Measurements from ENCODE around the gene INVS. TPM values are rescaled to one million over a fixed set of nuclear protein-coding genes. Genes with fewer than 3 reads are reported as not detected.
"Not testable (repeated sequence)": the region's sequence is repeated elsewhere in the genome, so short reads cannot be mapped to it uniquely, and the experiment has no call there.

Gene INVS
- total RNA-seq, 4 donors from 2014 or later: 21.0 to 47.8 (median 31.6) TPM

GRCh38 chr9:100056561-100056960, 42.5 kb upstream of the INVS start:
- no peaks in the 10 kb centered on the region for H3K36me3 ChIP-seq
- no peak for DNase-seq
- WGBS, 2 donors (ENCODE audit: low coverage in 1 of 2): 95 to 100% methylated on average over 2 of the region's 2 CpGs
- no peaks in the 10 kb centered on the region for H3K4me1 ChIP-seq
- no peaks in the 10 kb centered on the region for H3K9me3 ChIP-seq
- in situ Hi-C loops (cut with MboI; ENCODE audit: low pct_ligation_motif_present in 1 of 4, low pct_unique_long_range_greater_than_20kb in 1 of 4, low sequenced_read_pairs in 3 of 4): no loop called here
- H3K27ac ChIP-seq: no peak overlapping the region
- intact Hi-C loops (cut with DNase I; ENCODE audit: low total_unique reads): no loop called here
- TF ChIP-seq POLR2AphosphoS5 (IDR thresholded peaks at IDR 0.05): no peak
- TF ChIP-seq, protein P1, sequence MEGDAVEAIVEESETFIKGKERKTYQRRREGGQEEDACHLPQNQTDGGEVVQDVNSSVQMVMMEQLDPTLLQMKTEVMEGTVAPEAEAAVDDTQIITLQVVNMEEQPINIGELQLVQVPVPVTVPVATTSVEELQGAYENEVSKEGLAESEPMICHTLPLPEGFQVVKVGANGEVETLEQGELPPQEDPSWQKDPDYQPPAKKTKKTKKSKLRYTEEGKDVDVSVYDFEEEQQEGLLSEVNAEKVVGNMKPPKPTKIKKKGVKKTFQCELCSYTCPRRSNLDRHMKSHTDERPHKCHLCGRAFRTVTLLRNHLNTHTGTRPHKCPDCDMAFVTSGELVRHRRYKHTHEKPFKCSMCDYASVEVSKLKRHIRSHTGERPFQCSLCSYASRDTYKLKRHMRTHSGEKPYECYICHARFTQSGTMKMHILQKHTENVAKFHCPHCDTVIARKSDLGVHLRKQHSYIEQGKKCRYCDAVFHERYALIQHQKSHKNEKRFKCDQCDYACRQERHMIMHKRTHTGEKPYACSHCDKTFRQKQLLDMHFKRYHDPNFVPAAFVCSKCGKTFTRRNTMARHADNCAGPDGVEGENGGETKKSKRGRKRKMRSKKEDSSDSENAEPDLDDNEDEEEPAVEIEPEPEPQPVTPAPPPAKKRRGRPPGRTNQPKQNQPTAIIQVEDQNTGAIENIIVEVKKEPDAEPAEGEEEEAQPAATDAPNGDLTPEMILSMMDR (IDR thresholded peaks at IDR 0.05): no peak
- no peak for TF ChIP-seq POLR2A (IDR thresholded peaks at IDR 0.05)
- TF ChIP-seq EP300 (IDR thresholded peaks at IDR 0.05; ENCODE audit: low read depth): no peak
- H3K27me3 ChIP-seq: no peaks in the 10 kb centered on the region
- no peak overlapping the region for H3K4me3 ChIP-seq

- no peaks in the 10 kb centered on the region for H3K27me3 ChIP-seq
- no peaks in the 10 kb centered on the region for H3K9me3 ChIP-seq
- H3K4me1 ChIP-seq: no peaks in the 10 kb centered on the region
- in situ Hi-C loops (cut with MboI; ENCODE audit: low pct_ligation_motif_present in 1 of 4, low pct_unique_long_range_greater_than_20kb in 1 of 4, low sequenced_read_pairs in 3 of 4): no loop called here
- DNase-seq: no peak
- TF ChIP-seq EP300 (IDR thresholded peaks at IDR 0.05; ENCODE audit: low read depth) (no peak), POLR2A (IDR thresholded peaks at IDR 0.05) (no peak)
- intact Hi-C loops (cut with DNase I; ENCODE audit: low total_unique reads): no loop called here
- H3K4me3 ChIP-seq: no peak overlapping the region
- no peak overlapping the region for H3K27ac ChIP-seq
- H3K36me3 ChIP-seq: no peaks in the 10 kb centered on the region
These were observed 41.4 kb upstream of the INVS start for GRCh38 chr9:100057624-100058023.

DNA sequence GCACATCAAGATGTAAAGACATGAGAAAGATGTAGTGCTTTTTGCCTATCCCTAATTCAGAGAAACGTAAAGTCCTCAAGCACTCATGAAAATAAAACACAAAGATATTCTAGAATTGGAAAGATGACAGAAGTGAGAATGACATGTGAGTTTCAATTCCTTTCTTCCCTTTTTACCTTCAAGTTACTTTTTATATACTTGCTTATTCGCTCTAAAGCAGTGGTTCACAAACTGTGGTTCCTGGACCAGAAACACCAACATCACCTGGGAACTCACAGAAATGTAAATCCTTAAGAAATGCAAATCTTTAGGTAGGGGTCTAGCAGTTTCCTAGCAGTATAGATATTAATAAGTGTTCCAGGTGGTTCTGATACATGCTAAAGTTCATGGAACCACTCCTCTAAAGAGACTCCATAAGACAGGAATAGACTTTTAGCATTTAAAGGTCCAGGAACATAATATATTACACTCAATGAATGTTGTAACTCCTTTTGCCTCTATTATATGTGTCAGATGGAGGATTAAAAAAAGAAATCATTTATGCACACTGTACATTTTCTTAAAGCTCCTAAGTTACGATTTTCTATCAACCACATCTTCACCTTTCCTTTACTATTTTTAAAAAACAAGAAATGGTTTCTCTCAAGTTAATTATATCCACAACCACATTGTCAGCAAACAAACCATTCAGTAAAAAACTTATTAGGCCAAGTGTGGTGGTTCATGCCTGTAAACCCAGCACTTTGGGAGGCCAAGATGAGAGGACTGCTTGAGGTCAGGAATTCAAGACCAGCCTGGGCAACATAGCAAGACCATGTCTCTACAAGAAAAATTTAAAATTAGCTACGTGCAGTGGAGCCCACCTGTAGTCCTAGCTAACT, 40.1 kb upstream of the INVS start:
- H3K27me3 ChIP-seq: no peaks in the 10 kb centered on the region
- H3K4me1 ChIP-seq: peaks cover 0 to 10% (median 0%) of the 10 kb centered on the region in 4 donors
- DNase-seq: no peak
- WGBS, 2 donors (ENCODE audit: low coverage in 1 of 2): 81 to 88% methylated on average over 4 of the region's 4 CpGs
- no peak overlapping the region for H3K27ac ChIP-seq
- TF ChIP-seq, protein P1 (IDR thresholded peaks at IDR 0.05): no peak
- TF ChIP-seq EP300 (IDR thresholded peaks at IDR 0.05; ENCODE audit: low read depth) (no peak), POLR2A (IDR thresholded peaks at IDR 0.05) (no peak), POLR2AphosphoS5 (IDR thresholded peaks at IDR 0.05) (no peak)
- intact Hi-C loops (cut with DNase I; ENCODE audit: low total_unique reads) (no loop called here), in situ Hi-C loops (cut with MboI; ENCODE audit: low pct_ligation_motif_present in 1 of 4, low pct_unique_long_range_greater_than_20kb in 1 of 4, low sequenced_read_pairs in 3 of 4) (no loop called here)
- H3K4me3 ChIP-seq: no peak overlapping the region
- H3K36me3 ChIP-seq: no peaks in the 10 kb centered on the region
- no peaks in the 10 kb centered on the region for H3K9me3 ChIP-seq

- H3K27me3 ChIP-seq; DNase-seq; H3K36me3 ChIP-seq; H3K27ac ChIP-seq; H3K4me3 ChIP-seq; intact Hi-C loops (cut with DNase I; ENCODE audit: low total_unique reads); H3K9me3 ChIP-seq; in situ Hi-C loops (cut with MboI; ENCODE audit: low pct_ligation_motif_present in 1 of 4, low pct_unique_long_range_greater_than_20kb in 1 of 4, low sequenced_read_pairs in 3 of 4): not testable (repeated sequence)
- WGBS, 2 donors (ENCODE audit: low coverage in 1 of 2): 88% methylated on average over 1 of the region's 1 CpG; no CpG with 5 or more reads in 1 of the 2 donors
- H3K4me1 ChIP-seq: peaks cover 0 to 17% (median 0%) of the 10 kb centered on the region in 4 donors
These were observed 36.4 kb upstream of the INVS start for GRCh38 chr9:100062683-100063082.

GRCh38 chr9:100063185-100063584, 35.9 kb upstream of the INVS start:
- no peak for DNase-seq
- no peak overlapping the region for H3K4me3 ChIP-seq
- 25 to 48% methylated on average over 3 of the region's 3 CpGs for WGBS, 2 donors (ENCODE audit: low coverage in 1 of 2)
- in situ Hi-C loops (cut with MboI; ENCODE audit: low pct_ligation_motif_present in 1 of 4, low pct_unique_long_range_greater_than_20kb in 1 of 4, low sequenced_read_pairs in 3 of 4) (no loop called here), intact Hi-C loops (cut with DNase I; ENCODE audit: low total_unique reads) (no loop called here)
- H3K27ac ChIP-seq: no peak overlapping the region
- H3K9me3 ChIP-seq: no peaks in the 10 kb centered on the region
- peaks cover 0 to 17% (median 0%) of the 10 kb centered on the region in 4 donors for H3K4me1 ChIP-seq
- TF ChIP-seq POLR2AphosphoS5 (IDR thresholded peaks at IDR 0.05): no peak
- TF ChIP-seq, protein P1 (IDR thresholded peaks at IDR 0.05): no peak
- no peak for TF ChIP-seq EP300 (IDR thresholded peaks at IDR 0.05; ENCODE audit: low read depth)
- TF ChIP-seq POLR2A (IDR thresholded peaks at IDR 0.05): no peak
- no peaks in the 10 kb centered on the region for H3K27me3 ChIP-seq
- H3K36me3 ChIP-seq: no peaks in the 10 kb centered on the region
